CD14-positive monocyte (primary cell): ENCODE results near the gene CREBBP. TPM values are rescaled to one million over a fixed set of nuclear protein-coding genes. Genes with fewer than 3 reads are reported as not detected.

Experiments
- DNase-seq, 3 donors: peaks; one replicate each; pipeline ENCODE4 v3.0.0-alpha.2; 2011 to 2022
- H2AFZ ChIP-seq: 2 replicates; pipeline ENCODE4 v1.6.0; 2012; ENCODE audit warnings: mild to moderate bottlenecking, low read depth, low read length, inconsistent platforms; ENCODE audit not compliant: insufficient read depth, poor library complexity, severe bottlenecking
- H3K27ac ChIP-seq, 2 donors: 1 replicate in 1 of 2; 2 replicates in 1 of 2; pipeline ENCODE4 v1.5.1; 2012 to 2013; ENCODE audit warnings: low read length in 2 of 2, control low read depth in 1 of 2, inconsistent platforms in 1 of 2, low read depth in 1 of 2, mild to moderate bottlenecking in 1 of 2
- H3K27me3 ChIP-seq, 2 donors: one replicate each; pipeline versions ENCODE4 v1.6.0 to v1.6.1; 2011 to 2013; ENCODE audit warnings: low read length in 2 of 2; ENCODE audit not compliant: control insufficient read depth in 2 of 2, insufficient read depth in 2 of 2
- H3K36me3 ChIP-seq, 2 donors: replicated peaks in 1 of 2; 1 replicate in 1 of 2; 2 replicates in 1 of 2; pipeline versions ENCODE4 v1.5.1 to v1.6.1; 2012 to 2013; ENCODE audit warnings: low read length in 2 of 2, control low read depth in 1 of 2, inconsistent platforms in 1 of 2, mild to moderate bottlenecking in 1 of 2; ENCODE audit not compliant: insufficient read depth in 2 of 2, control insufficient read depth in 1 of 2
- H3K4me1 ChIP-seq, 2 donors: 1 replicate in 1 of 2; 2 replicates in 1 of 2; pipeline versions ENCODE4 v1.5.1 to v1.6.1; 2012 to 2013; ENCODE audit warnings: low read length in 2 of 2, control low read depth in 1 of 2, inconsistent platforms in 1 of 2, mild to moderate bottlenecking in 1 of 2, moderate library complexity in 1 of 2; ENCODE audit not compliant: insufficient read depth in 2 of 2, control insufficient read depth in 1 of 2
- H3K4me2 ChIP-seq: replicated peaks from 2 replicates; pipeline ENCODE3; 2012; ENCODE audit warnings: low read length, moderate library complexity, mild to moderate bottlenecking; ENCODE audit not compliant: poor library complexity, severe bottlenecking; ENCODE audit errors: extremely low read depth
- H3K4me3 ChIP-seq, 3 experiments: fragments of 200-600 bp in 1 of 3; sonication (generic) in 1 of 3; replicated peaks in 1 of 3; 1 replicate in 2 of 3; 2 replicates in 1 of 3; pipeline ENCODE4 v1.5.1; 2011 to 2013; ENCODE audit warnings: low read length in 3 of 3, mild to moderate bottlenecking in 3 of 3, control low read depth in 2 of 3, low read depth in 2 of 3, inconsistent platforms in 1 of 3, moderate library complexity in 1 of 3
- H3K79me2 ChIP-seq: 2 replicates; pipeline ENCODE4 v1.6.0; 2012; ENCODE audit warnings: mild to moderate bottlenecking, control low read depth, inconsistent platforms, low read length, moderate library complexity; ENCODE audit not compliant: insufficient read depth
- H3K9ac ChIP-seq: 2 replicates; pipeline ENCODE4 v1.6.0; 2017; ENCODE audit warnings: low read length, mild to moderate bottlenecking; ENCODE audit not compliant: insufficient read depth, poor library complexity, severe bottlenecking
- H3K9me3 ChIP-seq, 2 donors: replicated peaks in 1 of 2; 1 replicate in 1 of 2; 2 replicates in 1 of 2; pipeline versions ENCODE4 v1.5.1 to v1.6.1; 2012 to 2013; ENCODE audit warnings: low read length in 2 of 2, control low read depth in 1 of 2; ENCODE audit not compliant: control insufficient read depth in 1 of 2, insufficient read depth in 1 of 2
- H4K20me1 ChIP-seq: 2 replicates; pipeline ENCODE4 v1.6.0; 2012; ENCODE audit warnings: mild to moderate bottlenecking, low read length, control low read depth, moderate library complexity; ENCODE audit not compliant: insufficient read depth
- H3K27ac Mint-ChIP-seq, 7 donors: one replicate each; pipeline ENCODE4 v1.8.0; 2020; ENCODE audit warnings: mild to moderate bottlenecking in 7 of 7, mixed read lengths in 7 of 7, moderate library complexity in 6 of 7, inconsistent platforms in 2 of 7
- H3K27me3 Mint-ChIP-seq, 3 donors: one replicate each; pipeline ENCODE4 v1.8.0; 2021 to 2022; ENCODE audit warnings: low read depth in 3 of 3, mild to moderate bottlenecking in 3 of 3, mixed read lengths in 3 of 3, moderate library complexity in 3 of 3, inconsistent platforms in 1 of 3
- H3K36me3 Mint-ChIP-seq, 2 donors: one replicate each; pipeline ENCODE4 v1.8.0; 2020; ENCODE audit warnings: mixed read lengths in 2 of 2, inconsistent platforms in 1 of 2, mild to moderate bottlenecking in 1 of 2
- H3K4me1 Mint-ChIP-seq: one replicate; pipeline ENCODE4 v1.8.0; 2020; ENCODE audit warnings: mild to moderate bottlenecking, mixed read lengths
- H3K4me3 Mint-ChIP-seq, 2 donors: one replicate each; pipeline ENCODE4 v1.8.0; 2020; ENCODE audit warnings: mild to moderate bottlenecking in 2 of 2, mixed read lengths in 2 of 2, moderate library complexity in 1 of 2
- H3K9me3 Mint-ChIP-seq, 7 donors: one replicate each; pipeline ENCODE4 v1.8.0; 2020 to 2022; ENCODE audit warnings: mixed read lengths in 7 of 7, mild to moderate bottlenecking in 6 of 7, moderate library complexity in 6 of 7, inconsistent platforms in 2 of 7
- WGBS: methylation state at CpG from one replicate; pipeline ENCODE4 v1.1.5; 2013; ENCODE audit warnings: missing lambda C conversion rate; ENCODE audit not compliant: insufficient coverage; 5-methylcytosine and 5-hydroxymethylcytosine counted together
- intact Hi-C, 2 donors: fragments of 100-400 bp; cut with micrococcal nuclease; formaldehyde crosslinking; loops; one replicate each; pipeline versions ENCODE4 v1.15.0 to v1.15.1; 2023
- polyA plus RNA-seq, 3 donors: library from polyadenylated mRNA; depleted of rRNA in 1 of 3; unstranded in 2 of 3; stranded (reverse) in 1 of 3; fragments of 300-500 nt in 2 of 3; fragments of >200 nt in 1 of 3; fragmentation: Illumina TruSeq in 2 of 3; gene quantifications; 1 replicate in 2 of 3; 2 replicates in 1 of 3; pipeline ENCODE4 v1.2.3, GENCODE V29; 2012 to 2021
- TF ChIP-seq, protein P1 (sequence below): fragments of 200-600 bp; IDR thresholded peaks from one replicate; pipeline ENCODE4 v1.8.0; 2022; ENCODE audit warnings: antibody characterized with exemption, mild to moderate bottlenecking

The CREBBP gene
- polyA plus RNA-seq, 3 donors: 2.1 to 26.9 (median 6.2) TPM

DNA sequence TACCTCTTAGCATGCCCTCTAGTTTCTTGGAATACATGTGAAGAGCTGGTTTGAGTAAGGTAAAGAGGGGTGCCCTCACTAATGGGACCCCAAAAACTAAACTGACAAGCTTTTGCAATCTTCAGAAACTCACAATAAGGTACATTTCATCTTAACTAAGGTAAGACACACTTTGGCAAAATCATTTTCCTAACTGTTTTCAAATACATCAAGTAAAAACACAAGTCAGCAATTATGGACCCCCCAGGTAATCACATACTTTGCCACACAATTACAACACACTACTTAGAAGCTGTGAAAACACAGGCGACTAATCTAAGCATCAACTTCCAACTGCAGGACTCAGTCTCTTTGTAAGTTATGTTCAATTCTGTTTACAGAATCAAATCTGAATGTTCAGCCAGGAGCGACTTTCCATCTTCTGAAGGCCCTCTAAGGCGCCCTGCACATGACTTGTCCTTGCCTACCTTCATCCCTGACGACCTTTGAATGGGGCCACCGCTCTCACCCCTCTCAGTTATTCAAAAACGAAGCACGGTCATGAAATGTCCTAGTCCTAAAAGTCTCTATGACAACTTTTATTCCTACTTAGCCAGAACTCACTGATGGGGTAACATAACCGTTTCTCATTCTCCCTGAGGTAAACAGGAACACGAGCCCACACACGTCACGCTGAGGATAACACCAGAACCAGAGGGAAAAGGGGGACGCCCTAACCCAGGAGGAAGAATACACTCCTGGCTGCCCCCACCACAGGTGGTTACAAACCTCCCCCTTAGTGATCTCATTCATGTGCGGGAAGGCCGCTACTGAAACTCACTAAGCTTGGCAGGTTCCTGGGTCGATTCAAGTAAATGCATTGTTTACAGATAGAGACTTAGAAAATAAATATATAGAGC is 5.5 kb downstream of the CREBBP start:
- peaks cover 19 to 26% of the 10 kb centered on the region in 2 donors for H3K36me3 Mint-ChIP-seq
- DNase-seq: no peak
- TF ChIP-seq, protein P1, sequence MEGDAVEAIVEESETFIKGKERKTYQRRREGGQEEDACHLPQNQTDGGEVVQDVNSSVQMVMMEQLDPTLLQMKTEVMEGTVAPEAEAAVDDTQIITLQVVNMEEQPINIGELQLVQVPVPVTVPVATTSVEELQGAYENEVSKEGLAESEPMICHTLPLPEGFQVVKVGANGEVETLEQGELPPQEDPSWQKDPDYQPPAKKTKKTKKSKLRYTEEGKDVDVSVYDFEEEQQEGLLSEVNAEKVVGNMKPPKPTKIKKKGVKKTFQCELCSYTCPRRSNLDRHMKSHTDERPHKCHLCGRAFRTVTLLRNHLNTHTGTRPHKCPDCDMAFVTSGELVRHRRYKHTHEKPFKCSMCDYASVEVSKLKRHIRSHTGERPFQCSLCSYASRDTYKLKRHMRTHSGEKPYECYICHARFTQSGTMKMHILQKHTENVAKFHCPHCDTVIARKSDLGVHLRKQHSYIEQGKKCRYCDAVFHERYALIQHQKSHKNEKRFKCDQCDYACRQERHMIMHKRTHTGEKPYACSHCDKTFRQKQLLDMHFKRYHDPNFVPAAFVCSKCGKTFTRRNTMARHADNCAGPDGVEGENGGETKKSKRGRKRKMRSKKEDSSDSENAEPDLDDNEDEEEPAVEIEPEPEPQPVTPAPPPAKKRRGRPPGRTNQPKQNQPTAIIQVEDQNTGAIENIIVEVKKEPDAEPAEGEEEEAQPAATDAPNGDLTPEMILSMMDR: no peak
- Histone ChIP-seq H3K9me3 (no peaks in the 10 kb centered on the region), H4K20me1 (peaks cover 97% of the 10 kb centered on the region), H3K4me1 (peaks cover 35 to 66% of the 10 kb centered on the region in 2 donors), H3K4me2 (no peak overlapping the region), H3K27me3 (no peaks in the 10 kb centered on the region), H2AFZ (no peak overlapping the region), H3K27ac (peak overlapping the region in 1 of 2 donors; percentile 1), H3K9ac (no peak overlapping the region), H3K79me2 (peaks cover 98% of the 10 kb centered on the region), H3K4me3 (no peak overlapping the region), H3K36me3 (peaks cover 0 to 30% of the 10 kb centered on the region in 2 donors)
- 92% methylated on average over 10 of the region's 15 CpGs for WGBS
- intact Hi-C loops: loop anchor here in 1 of 2 donors (10.0 kb wide), 1 partner anchor 180 kb away; no protein-coding TSS in a partner anchor
- H3K4me1 Mint-ChIP-seq: peaks cover 83% of the 10 kb centered on the region
- H3K9me3 Mint-ChIP-seq: no peaks in the 10 kb centered on the region
- H3K27me3 Mint-ChIP-seq: peaks cover 0 to 2% (median 2%) of the 10 kb centered on the region in 3 donors
- peak overlapping the region in 4 of 7 donors; percentile 16 to 55 (median 30) for H3K27ac Mint-ChIP-seq
- H3K4me3 Mint-ChIP-seq: no peak overlapping the region

DNA sequence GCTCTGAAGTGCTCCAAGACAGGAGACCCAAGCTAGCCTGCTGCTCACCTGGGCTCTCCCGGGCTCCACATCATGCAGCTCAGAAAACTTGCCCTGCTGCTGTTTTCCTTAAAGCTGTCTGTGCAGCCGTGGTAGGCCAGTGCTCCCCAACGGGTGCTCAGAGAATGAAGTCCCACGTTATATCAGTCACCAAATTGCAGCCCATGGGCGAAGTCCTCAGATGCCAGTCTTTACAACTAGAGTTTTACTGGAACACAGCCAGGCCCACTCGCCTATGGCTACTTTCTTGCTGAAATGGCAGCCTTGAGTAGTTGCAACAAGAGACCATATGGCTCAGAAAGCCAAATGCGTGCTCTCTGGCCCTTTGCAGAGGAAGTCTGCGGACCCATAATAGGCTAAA is 6.3 kb downstream of the CREBBP start:
- Histone ChIP-seq H3K36me3 (peaks cover 0 to 30% of the 10 kb centered on the region in 2 donors), H4K20me1 (peaks cover 100% of the 10 kb centered on the region), H3K27me3 (no peaks in the 10 kb centered on the region), H3K79me2 (peaks cover 100% of the 10 kb centered on the region), H3K4me3 (no peak overlapping the region), H3K9ac (no peak overlapping the region), H3K9me3 (no peaks in the 10 kb centered on the region), H3K4me1 (peaks cover 34 to 64% of the 10 kb centered on the region in 2 donors), H3K4me2 (no peak overlapping the region), H3K27ac (peak overlapping the region in 1 of 2 donors; percentile 17), H2AFZ (no peak overlapping the region)
- intact Hi-C loops: loop anchor here in 1 of 2 donors (10.0 kb wide), 1 partner anchor 179 kb away; no protein-coding TSS in a partner anchor
- Mint-ChIP-seq H3K27me3 (peaks cover 0 to 2% (median 2%) of the 10 kb centered on the region in 3 donors), H3K4me1 (peaks cover 88% of the 10 kb centered on the region), H3K4me3 (no peak overlapping the region), H3K27ac (peak overlapping the region in 2 of 7 donors; percentile 23 to 32), H3K9me3 (no peaks in the 10 kb centered on the region), H3K36me3 (peaks cover 24 to 33% of the 10 kb centered on the region in 2 donors)
- TF ChIP-seq, protein P1: no peak
- WGBS: 95% methylated on average over 8 of the region's 8 CpGs
- DNase-seq: no peak
